K562 (cell line): ENCODE measurements around the gene BCAM.

Experiments used
- EP300 ChIP-seq: IDR thresholded peaks from 2 replicates; pipeline ENCODE4 v1.6.1; 2012; ENCODE audit warnings: low read length, improper control_type of control experiment
- MXI1 ChIP-seq: IDR thresholded peaks from 2 replicates; pipeline ENCODE4 v1.6.1; 2011; ENCODE audit warnings: low read depth, mild to moderate bottlenecking, improper control_type of control experiment, low read length
- PHB ChIP-seq: fragments of 250-450 bp; sonication (Bioruptor Pico); IDR thresholded peaks from 2 replicates; pipeline ENCODE4 v1.5.0; 2021
- TF ChIP-seq, protein P1 (sequence below): fragments of 250-450 bp; sonication (Bioruptor Pico); IDR thresholded peaks from 2 replicates; pipeline ENCODE4 v1.5.0; 2021

DNA sequence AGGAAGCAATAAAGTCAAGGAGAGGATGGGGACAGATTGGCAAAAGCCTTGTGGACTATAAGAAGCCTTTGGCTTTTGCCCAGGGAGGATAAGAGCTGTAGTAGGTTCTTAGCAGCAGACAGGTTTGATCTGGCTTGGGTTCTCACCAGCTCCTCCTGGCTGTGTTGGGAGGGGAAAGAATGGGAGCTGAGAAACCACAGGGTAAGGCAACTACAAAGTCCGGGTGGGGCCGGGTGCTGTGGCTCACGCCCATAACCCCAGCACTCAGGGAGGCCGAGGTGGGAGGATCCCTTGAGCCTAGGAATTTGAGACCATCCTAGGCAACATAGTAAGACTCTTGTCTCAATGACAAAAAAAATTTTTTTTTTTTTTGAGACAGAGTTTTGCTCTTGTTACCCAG, 57.8 kb downstream of the BCAM start:
- TF ChIP-seq, protein P1, sequence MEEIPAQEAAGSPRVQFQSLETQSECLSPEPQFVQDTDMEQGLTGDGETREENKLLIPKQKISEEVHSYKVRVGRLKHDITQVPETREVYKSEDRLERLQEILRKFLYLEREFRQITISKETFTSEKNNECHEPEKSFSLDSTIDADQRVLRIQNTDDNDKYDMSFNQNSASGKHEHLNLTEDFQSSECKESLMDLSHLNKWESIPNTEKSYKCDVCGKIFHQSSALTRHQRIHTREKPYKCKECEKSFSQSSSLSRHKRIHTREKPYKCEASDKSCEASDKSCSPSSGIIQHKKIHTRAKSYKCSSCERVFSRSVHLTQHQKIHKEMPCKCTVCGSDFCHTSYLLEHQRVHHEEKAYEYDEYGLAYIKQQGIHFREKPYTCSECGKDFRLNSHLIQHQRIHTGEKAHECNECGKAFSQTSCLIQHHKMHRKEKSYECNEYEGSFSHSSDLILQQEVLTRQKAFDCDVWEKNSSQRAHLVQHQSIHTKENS (CRISPR knock-in tag): no peak
- TF ChIP-seq PHB (no peak), EP300 (no peak), MXI1 (no peak)
